NAMALWA (cell line): ENCODE results near the gene HLA-DPB1.
"Not testable (repeated sequence)": the region's sequence is repeated elsewhere in the genome, so short reads cannot be mapped to it uniquely, and the experiment has no call there.

Source experiments
- DNase-seq: peaks from one replicate; pipeline ENCODE4 v3.0.0-alpha.2; 2015; ENCODE audit warnings: low spot score

The HLA-DPB1 gene

DNA sequence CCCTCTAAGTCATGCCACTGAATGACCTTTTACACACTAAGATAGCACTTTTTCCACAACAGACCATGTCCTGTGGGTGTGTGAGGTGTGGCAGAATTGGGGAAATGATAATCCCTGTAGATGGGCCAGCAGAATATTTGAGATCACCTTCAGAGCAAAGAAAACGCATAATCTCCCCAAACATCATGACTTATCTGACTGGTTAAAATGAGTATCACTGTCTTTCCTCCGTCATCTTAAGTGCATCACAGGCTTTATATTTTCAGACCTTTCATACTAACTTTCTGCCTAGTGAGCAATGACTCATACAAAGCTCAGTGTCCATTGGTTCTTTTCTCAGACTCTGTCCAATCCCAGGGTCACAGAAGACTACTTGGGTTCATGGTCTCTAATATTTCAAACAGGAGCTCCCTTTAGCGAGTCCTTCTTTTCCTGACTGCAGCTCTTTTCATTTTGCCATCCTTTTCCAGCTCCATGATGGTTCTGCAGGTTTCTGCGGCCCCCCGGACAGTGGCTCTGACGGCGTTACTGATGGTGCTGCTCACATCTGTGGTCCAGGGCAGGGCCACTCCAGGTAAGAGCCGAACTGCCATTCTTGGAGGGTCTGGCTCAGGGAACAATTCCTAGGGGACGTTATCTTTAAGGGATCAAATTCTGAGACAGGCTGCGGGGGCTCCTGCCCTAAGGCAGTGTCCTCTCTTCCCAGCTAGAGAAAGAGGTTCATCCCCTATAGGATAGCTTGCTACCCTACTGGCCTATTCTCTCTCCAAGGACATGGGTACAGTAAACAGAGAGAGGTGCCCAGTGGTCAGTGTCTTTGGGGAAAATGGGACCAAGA lies at the start of gene HLA-DPB1:
Gene HLA-DPB1, plus strand, starts transcription at position 423 of the 838 bp plus-strand sequence. Its CDS starts 52 bp downstream, at position 475.
- peak; percentile 96 for DNase-seq

GRCh38 chr6:33028220-33028849 lies 47.5 kb upstream of the HLA-DPB1 start:
- peak; percentile 20 for DNase-seq

GRCh38 chr6:33029328-33030184 lies 46.2 kb upstream of the HLA-DPB1 start:
- peak; percentile 74 for DNase-seq

GRCh38 chr6:33030245-33030644 lies 45.5 kb upstream of the HLA-DPB1 start:
- no peak for DNase-seq

GRCh38 chr6:33034554-33034953 lies 41.2 kb upstream of the HLA-DPB1 start:
- no peak for DNase-seq

DNA sequence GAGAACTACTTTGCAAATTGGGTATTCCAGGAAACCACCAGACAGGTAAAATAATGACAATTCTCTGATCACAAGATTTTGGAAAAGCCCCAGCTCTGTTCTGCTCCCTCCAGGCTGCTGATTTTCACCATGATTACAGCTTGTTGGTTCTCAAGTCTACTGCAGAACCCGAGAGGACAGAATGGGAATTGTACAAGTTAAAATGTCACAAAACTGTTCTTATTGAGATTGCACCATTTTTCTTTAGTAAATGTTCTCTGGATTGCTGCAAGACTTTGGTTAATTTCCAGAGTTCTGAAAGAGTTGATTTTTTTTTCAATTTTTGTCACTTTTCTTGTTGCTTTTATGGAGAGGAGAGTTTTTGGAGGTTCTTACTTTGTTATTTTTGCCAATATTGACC lies 39.3 kb upstream of the HLA-DPB1 start:
- DNase-seq, result no peak

- no peak for DNase-seq
These were observed 35.6 kb upstream of the HLA-DPB1 start for GRCh38 chr6:33040157-33040556.

DNA sequence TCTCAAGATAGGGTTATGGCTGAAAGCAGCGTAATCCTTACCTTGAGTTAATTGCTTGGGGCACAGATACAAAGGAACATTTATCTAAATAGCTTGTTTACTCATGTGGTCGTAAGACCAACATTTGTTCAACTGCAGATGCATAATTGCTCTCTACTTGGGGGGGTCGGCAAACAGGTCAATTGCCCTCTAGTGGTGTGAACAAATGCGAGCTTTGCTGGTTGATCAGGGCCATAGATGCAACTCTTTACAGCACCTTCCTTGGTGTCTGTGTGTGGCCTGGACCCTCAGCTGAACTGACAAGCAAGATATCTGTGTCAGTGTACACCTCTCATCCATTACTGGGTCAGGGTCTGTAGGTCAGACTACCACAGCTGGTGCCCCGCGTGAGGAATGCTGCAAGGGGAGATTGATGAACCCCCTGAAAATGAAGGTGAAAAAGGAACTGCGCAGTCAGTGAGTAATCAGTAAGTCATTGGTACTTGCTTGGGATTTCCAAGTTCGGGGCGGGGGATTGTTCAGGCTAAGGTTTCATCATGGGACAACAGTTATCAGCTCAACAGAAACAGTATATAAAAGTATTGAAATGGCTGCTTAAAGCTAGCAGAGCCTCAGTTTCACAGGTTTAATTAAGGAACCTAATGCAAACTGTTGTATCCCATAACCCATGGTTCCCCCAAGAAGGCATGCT lies 26.3 kb upstream of the HLA-DPB1 start:
- peak; percentile 45 for DNase-seq

DNA sequence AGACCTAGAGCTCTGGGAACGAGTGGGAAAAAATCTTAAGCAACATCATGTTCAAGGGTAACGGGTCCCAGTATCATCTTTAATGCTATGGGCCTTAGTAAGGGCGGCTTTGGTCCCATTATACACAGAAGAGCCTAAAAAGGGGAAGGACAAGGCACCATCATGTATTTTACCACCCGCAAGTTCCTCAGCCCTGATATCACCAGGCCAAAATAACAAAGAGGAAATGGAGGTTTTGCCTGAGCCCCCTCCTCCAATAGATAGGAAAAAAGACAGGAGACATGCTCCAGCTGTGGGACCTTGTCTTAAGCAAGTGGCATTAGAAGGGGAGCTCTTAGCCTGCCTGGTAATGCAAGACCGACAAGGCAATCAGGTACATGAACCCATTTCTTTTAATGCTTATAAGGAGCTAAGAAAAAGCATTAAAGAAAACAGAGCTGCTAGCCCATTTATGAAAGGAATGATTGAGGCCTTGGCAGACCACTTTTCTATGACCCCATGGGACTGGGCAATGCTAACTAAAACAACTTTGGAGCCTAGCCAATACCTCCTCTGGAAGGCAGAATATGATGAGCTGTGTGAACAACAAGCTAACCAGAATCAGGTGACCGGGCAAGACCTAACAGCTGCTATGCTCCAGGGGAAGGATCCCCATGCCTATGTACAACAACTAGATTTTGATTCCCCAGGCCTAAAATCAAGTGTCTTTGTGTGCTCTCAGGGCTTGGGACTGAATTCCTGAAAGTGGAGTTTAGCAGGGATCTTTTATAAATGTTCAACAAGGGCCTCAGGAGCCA lies 25.6 kb upstream of the HLA-DPB1 start:
- no peak for DNase-seq

GRCh38 chr6:33052627-33053026 lies 23.2 kb upstream of the HLA-DPB1 start:
- no peak for DNase-seq

DNA sequence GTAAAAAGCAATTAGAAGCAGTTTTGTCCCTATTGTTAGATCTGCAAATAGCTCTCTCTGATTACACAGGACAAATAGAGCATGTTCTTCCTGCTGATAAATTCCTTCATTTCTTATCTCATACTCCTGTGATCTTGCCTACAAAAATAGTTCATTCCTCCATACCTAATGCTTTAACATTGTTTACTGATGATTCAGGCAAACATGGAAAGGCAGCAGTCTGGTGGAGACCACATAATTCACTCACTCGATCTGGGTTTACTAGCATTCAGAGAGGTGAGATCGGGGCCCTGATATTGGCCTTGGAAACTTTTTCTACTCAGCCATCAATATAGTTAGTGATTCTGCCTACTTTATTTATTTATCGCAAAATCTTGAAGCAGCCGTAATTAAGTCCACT lies 22.6 kb upstream of the HLA-DPB1 start:
- no peak for DNase-seq

DNA sequence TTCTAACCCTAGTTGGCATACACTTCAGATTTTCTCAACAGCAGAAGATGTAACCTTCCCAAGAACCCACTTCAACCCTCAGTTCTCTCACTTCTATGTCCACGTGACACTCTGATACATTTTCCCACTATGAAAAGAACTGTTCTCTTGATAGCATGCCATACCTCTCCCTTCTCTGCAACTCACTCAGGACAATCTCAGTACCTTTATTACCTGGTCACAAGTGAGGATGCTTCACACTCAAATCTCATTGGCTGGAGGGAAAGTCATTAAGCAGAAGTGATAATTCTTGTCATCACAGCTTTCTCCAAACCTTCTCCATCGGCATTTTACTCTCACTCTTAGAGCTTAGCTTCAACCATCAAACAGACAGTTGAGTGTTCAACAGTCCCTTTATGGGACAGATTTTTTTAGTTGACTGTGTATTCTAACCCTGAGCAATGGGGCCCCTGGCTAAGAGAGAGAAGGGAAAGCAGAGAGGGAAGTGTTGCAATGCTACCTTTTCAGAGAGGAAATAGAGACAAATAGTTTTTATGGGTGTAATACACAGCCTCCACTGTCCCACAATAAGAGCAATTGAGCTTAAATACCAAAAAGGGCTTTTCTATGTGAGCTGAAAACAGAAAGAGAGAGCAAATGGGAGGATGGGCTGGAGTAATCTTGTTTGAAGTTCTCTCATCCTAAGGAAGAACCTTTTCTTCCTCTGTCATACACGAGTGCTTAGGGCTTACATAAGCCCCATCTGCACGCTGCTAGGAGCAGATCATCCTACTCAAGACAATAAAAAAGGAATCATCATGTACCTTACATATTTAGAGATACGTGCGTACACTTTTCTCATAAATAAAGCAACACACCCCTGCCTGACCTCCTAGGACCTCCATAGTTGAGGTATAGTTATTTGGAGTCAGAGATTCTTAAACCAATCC lies 18.3 kb upstream of the HLA-DPB1 start:
- DNase-seq, result no peak

- DNase-seq, result peak; percentile 97
These were observed 13.8 kb upstream of the HLA-DPB1 start for GRCh38 chr6:33061987-33062386.

DNA sequence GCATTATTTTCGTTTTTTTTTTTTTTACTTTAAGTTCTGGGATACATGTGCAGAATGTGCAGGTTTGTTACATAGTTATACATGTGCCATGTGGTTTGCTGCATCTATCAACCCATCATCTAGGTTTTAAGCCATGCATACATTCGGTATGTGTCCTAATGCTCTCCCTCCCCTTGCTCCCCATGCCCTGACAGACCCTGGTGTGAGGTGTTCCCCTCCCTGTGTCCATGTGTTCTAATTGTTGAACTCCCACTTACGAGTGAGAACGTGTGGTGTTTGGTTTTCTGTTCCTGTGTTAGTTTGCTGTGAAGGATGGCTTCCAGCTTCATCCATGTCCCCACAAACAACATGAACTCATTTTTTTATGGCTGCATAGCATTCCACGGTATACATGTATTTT lies 12.4 kb upstream of the HLA-DPB1 start:
- DNase-seq, result not testable (repeated sequence)

- DNase-seq, result no peak
These were observed 11.1 kb upstream of the HLA-DPB1 start for GRCh38 chr6:33064723-33065122.

DNA sequence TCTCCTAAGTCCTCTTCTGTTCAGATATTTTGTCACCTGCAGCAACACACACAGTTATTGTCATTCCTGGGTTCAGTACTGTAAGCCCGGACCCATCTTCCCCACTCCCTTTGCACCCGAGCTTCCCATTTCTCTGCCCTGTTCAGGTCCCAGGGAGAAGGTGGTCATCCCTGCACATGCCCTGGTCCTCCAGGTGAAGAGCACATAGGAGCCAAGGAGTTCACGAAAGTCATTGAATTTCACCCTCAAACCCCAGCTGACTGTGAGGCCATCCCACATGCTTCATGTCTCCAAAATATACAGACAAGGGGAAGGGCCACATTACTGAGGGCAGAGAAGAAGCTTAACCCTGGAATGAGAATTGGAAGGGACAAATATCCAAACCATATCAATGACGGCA lies 10.5 kb upstream of the HLA-DPB1 start:
- no peak for DNase-seq

- DNase-seq, result no peak
These were observed 8.8 kb upstream of the HLA-DPB1 start for GRCh38 chr6:33066917-33067521.

GRCh38 chr6:33069021-33069738 lies 6.6 kb upstream of the HLA-DPB1 start:
- no peak for DNase-seq

DNA sequence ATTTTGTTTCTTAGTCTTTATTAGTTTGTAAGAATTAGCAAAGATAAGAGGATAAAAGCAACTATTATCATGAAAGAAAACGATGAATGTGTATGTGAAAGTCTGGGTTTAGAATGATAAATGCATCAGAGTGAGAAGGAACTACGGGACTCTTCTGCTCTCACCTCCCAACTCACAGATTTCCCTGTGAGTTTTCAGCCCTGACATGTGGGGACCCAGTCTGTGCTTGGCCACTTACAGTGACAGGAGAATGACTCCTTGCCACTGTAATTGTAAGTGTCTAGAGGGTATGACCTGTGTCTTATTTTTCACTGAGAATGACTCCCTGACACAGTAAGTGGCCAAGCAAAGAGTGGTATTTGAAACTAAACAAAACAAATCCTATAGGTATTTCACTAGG lies 4.9 kb upstream of the HLA-DPB1 start:
- DNase-seq, result no peak
